Measurements from ENCODE around the gene ADAMTS16. TPM values are rescaled to one million over a fixed set of nuclear protein-coding genes. Genes with fewer than 3 reads are reported as not detected.
"Not testable (repeated sequence)": the region's sequence is repeated elsewhere in the genome, so short reads cannot be mapped to it uniquely, and the experiment has no call there.

Gene ADAMTS16
- total RNA-seq, result 3.7 TPM

GRCh38 chr5:5139777-5140478, at the start of gene ADAMTS16:
Gene ADAMTS16, plus strand, starts transcription at chr5:5140330. Its CDS starts 138 bp downstream, at chr5:5140468.
- DNase-seq (ENCODE audit: low spot score in 2 of 2) (peak; percentile 34 to 46), FAIRE-seq (no peak)

GRCh38 chr5:5092149-5092548, 48.0 kb upstream of the ADAMTS16 start:
- DNase-seq (ENCODE audit: low spot score in 2 of 2), result no peak
- no peak for FAIRE-seq

GRCh38 chr5:5100635-5101034, 39.5 kb upstream of the ADAMTS16 start:
- DNase-seq (ENCODE audit: low spot score in 2 of 2), result no peak
- FAIRE-seq, result no peak

DNA sequence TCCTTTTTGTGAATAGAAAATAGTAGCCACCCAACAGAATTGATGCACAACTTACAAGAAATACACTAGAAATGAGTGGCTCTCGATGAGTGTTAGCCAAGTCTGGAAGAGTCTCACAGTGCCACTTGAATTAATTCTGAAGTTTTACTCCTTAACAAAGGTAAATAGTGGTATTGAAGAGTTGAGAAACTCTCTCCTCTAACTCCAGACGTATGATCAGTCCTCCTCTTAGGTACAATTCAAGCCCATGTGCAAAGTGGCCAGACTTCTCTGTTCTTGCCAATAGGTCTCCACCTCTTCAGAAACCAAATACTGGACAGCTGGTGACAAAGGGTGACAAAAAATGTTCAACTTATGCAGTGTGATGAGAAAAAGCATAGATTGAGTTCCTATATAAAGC, 38.5 kb upstream of the ADAMTS16 start:
- no peak for FAIRE-seq
- DNase-seq (ENCODE audit: low spot score in 2 of 2), result no peak

DNA sequence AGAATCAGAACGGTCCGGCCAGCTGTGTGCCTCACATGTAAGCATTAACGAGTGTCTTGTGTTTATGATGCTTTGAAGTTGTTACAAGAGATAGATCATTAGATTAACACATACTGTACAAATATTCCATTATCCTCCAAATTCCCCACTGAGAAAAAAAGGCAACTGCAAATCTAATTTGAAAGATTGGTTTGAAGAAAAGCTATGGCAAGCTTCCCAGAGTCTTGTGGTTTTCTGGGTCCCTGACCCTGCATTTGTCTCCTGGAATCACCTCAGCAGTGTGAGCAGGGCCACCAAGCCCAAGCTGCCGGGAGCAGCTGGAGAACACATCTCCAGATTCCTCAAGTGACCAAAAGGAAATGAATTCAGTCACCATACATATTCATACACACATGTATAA, 36.9 kb upstream of the ADAMTS16 start:
- DNase-seq (ENCODE audit: low spot score in 2 of 2) (no peak), FAIRE-seq (no peak)

DNA sequence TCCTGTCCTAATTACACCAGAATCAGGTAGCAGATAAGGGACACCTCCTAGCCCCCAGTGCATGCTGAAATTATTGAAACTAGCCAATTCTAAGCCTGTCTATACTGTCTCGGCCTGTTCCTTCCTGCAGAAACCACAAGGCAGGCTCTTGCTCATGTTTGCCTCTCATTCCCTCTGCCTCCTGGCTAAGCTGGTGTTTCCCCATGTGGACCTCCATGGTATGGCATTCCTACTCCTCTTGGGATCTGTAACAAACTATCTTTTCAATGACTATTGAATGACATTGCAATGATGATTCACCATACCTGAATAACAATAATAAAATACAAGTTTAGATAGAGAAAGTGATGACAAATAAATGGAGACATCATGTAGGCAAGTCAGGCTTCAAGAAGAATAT, 35.6 kb upstream of the ADAMTS16 start:
- DNase-seq (ENCODE audit: low spot score in 2 of 2), result no peak
- FAIRE-seq, result no peak

- DNase-seq (ENCODE audit: low spot score in 2 of 2), result no peak
- no peak for FAIRE-seq
Observed at GRCh38 chr5:5105531-5105930, 34.6 kb upstream of the ADAMTS16 start.

DNA sequence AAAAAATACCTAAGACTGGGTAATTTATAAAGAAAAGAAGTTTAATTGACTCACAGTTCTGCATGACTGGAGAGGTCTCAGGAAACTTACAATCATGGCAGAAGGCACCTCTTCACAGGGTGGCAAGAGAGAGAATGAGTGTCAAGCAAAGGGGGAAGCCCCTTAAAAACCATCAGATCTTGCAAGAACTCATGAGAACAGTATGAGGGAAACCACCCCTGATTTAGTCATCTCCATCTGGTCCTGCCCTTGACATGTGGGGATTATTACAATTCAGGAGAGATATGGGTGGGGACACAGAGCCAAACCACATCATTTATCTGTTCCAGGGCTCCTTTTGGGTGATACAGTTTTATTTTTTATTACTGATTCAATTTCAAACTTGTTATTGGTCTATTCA, 23.2 kb upstream of the ADAMTS16 start:
- DNase-seq (ENCODE audit: low spot score in 2 of 2) (no peak), FAIRE-seq (no peak)

- DNase-seq (ENCODE audit: low spot score in 2 of 2) (no peak), FAIRE-seq (no peak)
Observed at GRCh38 chr5:5122776-5123175, 17.4 kb upstream of the ADAMTS16 start.

DNA sequence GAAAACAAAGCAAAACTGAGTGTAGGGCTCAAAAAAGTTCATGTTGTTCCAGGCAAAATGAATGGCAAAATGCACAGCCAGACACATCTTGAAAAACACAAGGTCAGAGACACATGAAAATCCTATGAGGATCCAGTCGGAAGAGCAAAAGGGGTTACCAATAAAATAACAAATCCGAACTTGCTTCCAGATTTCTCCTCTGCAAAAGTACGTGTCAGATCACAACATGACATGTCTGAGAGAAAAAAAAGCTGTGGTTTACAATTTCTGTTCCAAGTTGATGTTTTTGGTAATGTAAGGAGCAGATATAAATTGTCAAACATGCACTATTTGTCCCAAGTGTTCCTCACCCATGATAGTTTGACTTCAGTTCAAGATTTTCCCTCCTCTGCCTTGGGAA, 15.9 kb upstream of the ADAMTS16 start:
- DNase-seq (ENCODE audit: low spot score in 2 of 2), result no peak
- FAIRE-seq, result no peak

DNA sequence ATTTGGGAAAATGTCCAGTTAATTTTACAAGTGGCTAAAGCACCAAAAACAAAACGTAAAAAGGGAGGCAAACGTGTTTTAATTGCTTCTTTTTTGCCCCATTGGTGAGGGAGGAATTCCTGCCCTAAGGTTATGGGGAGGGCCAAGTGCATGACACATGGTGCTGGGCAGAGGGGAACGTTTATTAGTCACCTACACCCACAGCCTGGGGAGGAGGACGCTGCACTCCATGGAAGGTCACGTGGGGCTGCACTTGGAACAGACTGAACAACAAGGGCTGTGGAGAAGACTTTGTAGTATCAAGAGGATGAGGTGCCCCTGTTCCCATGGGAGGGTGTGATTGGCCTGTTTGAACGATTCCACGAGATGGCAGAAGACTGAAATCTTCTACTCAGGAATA, 13.7 kb upstream of the ADAMTS16 start:
- DNase-seq (ENCODE audit: low spot score in 2 of 2) (no peak), FAIRE-seq (no peak)

DNA sequence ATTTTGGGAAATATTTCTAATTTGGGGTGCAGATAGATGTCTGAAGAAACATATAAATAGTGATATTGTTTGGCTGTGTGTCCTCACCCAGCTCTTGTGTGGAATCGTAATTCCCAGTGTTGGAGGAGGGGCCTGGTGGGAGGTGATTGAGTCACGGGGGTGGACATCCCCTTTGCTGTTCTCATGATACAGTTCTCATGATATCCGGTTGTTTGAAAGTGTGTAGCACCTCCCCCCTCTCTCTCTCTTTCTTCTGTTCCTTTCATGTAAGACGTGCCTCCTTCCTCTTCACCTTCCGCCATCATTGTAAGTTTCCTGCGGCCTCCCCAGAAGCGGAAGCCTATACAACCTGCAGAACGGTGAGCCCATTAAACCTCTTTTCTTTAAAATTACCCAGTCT, 11.4 kb upstream of the ADAMTS16 start:
- DNase-seq (ENCODE audit: low spot score in 2 of 2) (no peak), FAIRE-seq (no peak)

- FAIRE-seq, result no peak
Observed at GRCh38 chr5:5132234-5132633, 7.9 kb upstream of the ADAMTS16 start.

DNA sequence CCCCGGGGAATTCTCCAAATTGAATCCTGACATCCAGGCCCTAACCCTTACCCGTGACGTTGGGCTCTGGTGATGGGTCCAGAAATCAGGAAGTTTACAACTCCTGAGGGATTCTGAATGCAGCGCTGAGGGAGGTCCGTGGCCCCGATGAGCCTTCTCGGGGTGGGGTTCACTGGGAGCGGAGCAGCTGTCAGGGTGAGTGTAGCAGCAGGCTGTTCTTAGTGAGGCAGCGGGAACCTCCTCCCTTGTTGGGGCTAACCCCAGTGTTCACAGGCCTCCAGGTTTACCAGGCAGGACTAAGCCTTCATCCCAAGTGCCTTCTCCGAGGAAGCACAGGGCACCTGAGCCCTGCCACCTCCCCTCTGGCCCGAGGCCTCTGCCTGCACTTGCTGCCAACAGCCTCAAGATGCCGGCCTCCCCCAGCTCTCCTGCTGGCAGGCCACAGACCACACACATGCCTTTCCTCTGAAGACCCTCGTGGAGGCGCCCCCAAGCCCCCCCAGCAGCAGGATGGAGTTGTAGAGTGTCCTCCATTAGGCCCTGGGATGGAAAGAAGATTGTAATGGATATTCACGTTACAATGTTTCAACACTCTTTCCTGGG, 7.3 kb upstream of the ADAMTS16 start:
- FAIRE-seq (no peak), DNase-seq (ENCODE audit: low spot score in 2 of 2) (no peak)

More at GRCh38 chr5:5132234-5132633, 7.9 kb upstream of the ADAMTS16 start:
- DNase-seq (ENCODE audit: low spot score in 2 of 2), result no peak

DNA sequence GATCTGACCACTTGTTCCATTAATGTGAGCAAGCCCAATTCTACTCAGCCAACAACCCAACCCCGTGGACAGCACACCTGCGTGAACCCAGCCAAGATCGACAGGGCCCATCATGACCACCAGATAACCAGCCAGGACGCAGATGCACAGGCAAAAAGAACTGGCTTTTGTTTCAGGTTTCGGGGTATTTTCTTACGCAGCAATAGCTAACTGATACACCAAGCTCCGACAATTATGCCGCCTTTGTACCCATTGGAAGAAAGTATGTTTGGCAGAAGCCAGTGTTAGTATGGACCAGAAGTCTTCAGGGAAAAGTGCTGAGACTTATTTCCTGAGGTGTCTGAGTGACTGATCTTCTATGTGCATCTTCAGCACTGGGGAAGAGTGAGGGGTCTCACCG, 6.0 kb upstream of the ADAMTS16 start:
- no peak for FAIRE-seq

DNA sequence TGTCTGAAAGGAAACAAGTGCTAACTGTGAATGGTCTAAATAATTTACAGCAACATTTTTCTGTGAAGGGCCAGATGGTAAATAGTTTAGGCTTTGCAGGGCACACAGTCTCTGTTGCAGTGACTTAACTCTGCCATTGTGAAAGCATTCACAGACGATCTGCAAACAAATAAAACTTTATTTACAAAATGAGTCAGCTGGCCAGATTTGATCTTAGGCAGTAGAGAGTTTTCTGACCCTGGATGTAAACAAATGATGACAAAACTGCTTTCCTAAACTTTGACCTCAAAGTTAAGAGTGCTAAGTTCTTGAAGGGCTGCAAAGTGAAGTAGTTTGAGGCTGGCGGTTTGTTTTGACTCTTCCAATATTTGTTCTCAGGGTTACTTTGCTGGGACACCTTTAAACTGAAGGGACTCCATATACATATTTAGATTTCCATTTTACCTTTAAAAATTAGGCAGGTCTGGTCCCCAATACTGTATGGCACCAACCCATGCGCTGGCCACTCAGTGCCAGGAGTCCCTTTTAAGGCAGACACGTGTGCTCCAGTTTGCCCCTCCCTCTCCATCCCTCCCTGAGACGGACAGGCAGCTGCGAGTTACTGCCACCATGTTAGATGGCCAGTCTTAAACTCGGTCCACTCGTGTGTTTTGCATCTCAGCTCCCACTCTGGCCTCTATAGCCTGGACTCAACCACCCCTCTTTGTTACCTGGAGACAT, 4.0 kb upstream of the ADAMTS16 start:
- FAIRE-seq (no peak), DNase-seq (ENCODE audit: low spot score in 2 of 2) (no peak)

More for the DNA sequence above, 6.0 kb upstream of the ADAMTS16 start:
- no peak for DNase-seq (ENCODE audit: low spot score in 2 of 2)

- not testable (repeated sequence) for DNase-seq (ENCODE audit: low spot score in 2 of 2)
Observed at GRCh38 chr5:5137851-5138250, 2.3 kb upstream of the ADAMTS16 start.

GRCh38 chr5:5139336-5139776, 774 bp upstream of the ADAMTS16 start:
- no peak for FAIRE-seq
- peak in 1 of 2 donors; percentile 19 for DNase-seq (ENCODE audit: low spot score in 2 of 2)

More at GRCh38 chr5:5137851-5138250, 2.3 kb upstream of the ADAMTS16 start:
- not testable (repeated sequence) for FAIRE-seq

GRCh38 chr5:5140479-5141338, 579 bp downstream of the ADAMTS16 start:
- peak in 1 of 2 donors; percentile 19 for DNase-seq (ENCODE audit: low spot score in 2 of 2)
- no peak for FAIRE-seq

GRCh38 chr5:5141339-5141599, 1.1 kb downstream of the ADAMTS16 start:
- no peak for FAIRE-seq

More at GRCh38 chr5:5141339-5141599, 1.1 kb downstream of the ADAMTS16 start:
- no peak for DNase-seq (ENCODE audit: low spot score in 2 of 2)
